Measurements from ENCODE around the gene POLG.

The POLG gene

GRCh38 chr15:89370120-89370977, 35.7 kb upstream of the POLG start:
- no peak for DNase-seq

GRCh38 chr15:89369341-89369947, 34.8 kb upstream of the POLG start:
- DNase-seq, result no peak

- DNase-seq, result no peak
These were observed 34.1 kb upstream of the POLG start for GRCh38 chr15:89368566-89369223.

GRCh38 chr15:89367485-89368451, 33.1 kb upstream of the POLG start:
- DNase-seq, result peak in 1 of 2 donors; percentile 35

- DNase-seq, result no peak
These were observed 32.2 kb upstream of the POLG start for GRCh38 chr15:89366656-89367393.

- no peak for DNase-seq
These were observed 30.9 kb upstream of the POLG start for GRCh38 chr15:89365462-89366065.

- no peak for DNase-seq
These were observed 30.3 kb upstream of the POLG start for GRCh38 chr15:89364741-89365450.

GRCh38 chr15:89364341-89364740, 29.7 kb upstream of the POLG start:
- peak; percentile 63 to 76 for DNase-seq

- no peak for DNase-seq
These were observed 29.1 kb upstream of the POLG start for GRCh38 chr15:89363770-89364169.

GRCh38 chr15:89363133-89363532, 28.5 kb upstream of the POLG start:
- DNase-seq, result peak; percentile 62 to 74

- no peak for DNase-seq
These were observed 27.8 kb upstream of the POLG start for GRCh38 chr15:89362203-89363101.

GRCh38 chr15:89361451-89362202, 27.0 kb upstream of the POLG start:
- peak; percentile 37 to 69 for DNase-seq

- DNase-seq, result no peak
These were observed 25.8 kb upstream of the POLG start for GRCh38 chr15:89360294-89360971.

- no peak for DNase-seq
These were observed 25.1 kb upstream of the POLG start for GRCh38 chr15:89359471-89360293.

GRCh38 chr15:89358755-89359439, 24.3 kb upstream of the POLG start:
- DNase-seq, result peak; percentile 56 to 90

- DNase-seq, result no peak
These were observed 23.8 kb upstream of the POLG start for GRCh38 chr15:89358435-89358754.
